Hindlimb muscle (tissue), 1 donor: ENCODE data around the gene ITPR3. TPM values are rescaled to one million over a fixed set of nuclear protein-coding genes. Genes with fewer than 3 reads are reported as not detected.

Experiments
- DNase-seq: peaks from one replicate; pipeline ENCODE4 v3.0.0-alpha.2; 2013
- polyA plus RNA-seq: library from polyadenylated mRNA; unstranded; fragments of 120-200 nt; gene quantifications from one replicate; pipeline ENCODE4 v1.2.1, GENCODE V29; 2013; ENCODE audit not compliant: insufficient read length

Gene ITPR3
- polyA plus RNA-seq, 1 donor, result 8.9 TPM

DNA sequence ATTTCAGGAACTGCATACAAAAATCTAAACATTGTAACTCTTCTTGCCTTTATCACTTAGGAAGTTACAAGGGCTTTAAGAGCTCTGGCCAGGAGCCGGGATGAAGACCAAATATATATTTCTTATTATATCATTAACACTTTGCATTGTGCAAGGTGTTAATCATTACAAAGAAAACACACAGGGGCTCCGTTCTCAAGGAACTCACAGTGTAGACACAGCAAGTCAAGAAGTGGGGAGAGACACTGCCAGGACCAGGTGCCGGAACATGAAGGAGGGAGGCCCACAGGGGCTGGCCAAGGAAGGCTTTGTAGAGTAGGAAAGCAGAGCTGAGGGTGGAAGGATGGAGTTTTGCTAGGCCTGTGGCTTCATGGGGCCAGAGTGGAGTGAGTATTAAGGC, 17.4 kb downstream of the ITPR3 start:
- DNase-seq, result no peak

DNA sequence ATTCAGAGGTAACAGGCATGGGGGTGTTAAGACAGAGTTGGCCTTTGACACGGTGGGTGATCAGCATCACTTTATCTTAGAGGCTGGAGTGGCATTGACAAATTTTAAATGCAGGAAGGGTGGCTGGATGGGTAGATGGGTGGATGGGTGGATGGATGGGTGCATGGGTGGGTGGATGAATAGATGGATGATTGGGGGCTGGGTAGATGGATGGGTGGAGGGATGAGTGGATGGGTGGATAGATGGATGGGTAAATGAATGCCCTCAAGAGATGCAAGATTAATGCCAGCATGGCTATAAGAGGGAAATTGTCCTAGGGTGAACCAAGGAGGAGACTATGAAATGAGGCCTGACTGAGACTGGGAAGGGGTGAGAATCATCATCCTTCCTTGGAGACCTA, 18.4 kb downstream of the ITPR3 start:
- DNase-seq, result no peak

DNA sequence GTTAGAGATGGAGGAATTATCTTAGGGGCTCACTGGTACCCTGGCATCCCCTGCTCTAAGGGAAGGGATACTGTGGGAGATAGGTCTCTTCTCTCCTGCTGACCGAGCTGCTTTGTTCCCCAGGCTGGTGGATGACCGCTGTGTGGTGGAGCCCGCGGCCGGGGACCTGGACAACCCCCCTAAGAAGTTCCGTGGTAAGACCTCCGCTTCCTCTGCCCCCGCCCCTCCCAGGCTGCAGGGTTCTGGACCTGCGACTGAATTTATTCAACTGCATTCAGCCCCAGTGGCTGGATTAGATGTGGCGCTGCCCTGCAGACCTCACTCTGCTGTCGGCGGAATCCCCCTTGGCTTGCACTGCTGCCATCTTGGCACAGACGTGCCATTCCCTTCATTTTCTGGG, 19.2 kb downstream of the ITPR3 start:
- DNase-seq, result no peak

DNA sequence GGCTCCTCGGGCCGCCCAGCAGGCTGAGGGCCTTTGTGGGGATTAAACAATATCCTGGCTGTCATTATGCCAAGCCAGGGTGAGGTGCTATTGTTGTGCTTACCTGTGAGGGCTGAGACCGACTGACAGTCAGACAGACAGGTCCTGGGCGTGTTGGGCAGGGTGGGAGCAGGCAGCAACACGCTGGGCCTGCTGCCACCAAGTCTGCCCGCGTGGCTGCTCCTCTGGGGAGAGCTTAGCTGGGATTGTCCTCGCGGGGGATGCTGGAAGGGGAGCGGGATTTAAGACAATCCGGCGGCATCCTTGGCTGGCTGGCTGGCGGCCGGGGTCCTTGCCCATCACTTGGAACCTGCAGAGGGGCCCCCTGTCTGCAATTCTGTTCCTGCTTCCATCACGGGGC, 20.0 kb downstream of the ITPR3 start:
- DNase-seq, result no peak

DNA sequence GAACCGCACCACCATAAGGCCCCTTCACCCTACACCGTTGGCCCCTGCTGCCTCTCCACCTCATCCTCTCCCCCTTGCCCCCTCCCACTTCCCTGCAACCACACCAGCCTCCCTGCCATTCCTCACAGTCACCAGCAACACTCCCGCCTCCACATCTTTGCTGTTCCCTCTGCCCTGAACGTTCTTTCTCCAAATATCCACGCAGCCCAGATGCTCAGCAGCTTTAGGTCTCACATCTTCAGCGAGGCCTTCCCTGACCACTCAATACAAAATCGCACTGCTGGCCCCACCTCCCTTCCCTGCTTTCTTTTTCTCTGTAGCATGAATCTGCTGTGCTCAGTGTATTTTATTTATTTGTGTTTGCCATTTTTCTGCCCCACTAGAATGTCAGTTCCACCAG, 20.5 kb downstream of the ITPR3 start:
- no peak for DNase-seq

DNA sequence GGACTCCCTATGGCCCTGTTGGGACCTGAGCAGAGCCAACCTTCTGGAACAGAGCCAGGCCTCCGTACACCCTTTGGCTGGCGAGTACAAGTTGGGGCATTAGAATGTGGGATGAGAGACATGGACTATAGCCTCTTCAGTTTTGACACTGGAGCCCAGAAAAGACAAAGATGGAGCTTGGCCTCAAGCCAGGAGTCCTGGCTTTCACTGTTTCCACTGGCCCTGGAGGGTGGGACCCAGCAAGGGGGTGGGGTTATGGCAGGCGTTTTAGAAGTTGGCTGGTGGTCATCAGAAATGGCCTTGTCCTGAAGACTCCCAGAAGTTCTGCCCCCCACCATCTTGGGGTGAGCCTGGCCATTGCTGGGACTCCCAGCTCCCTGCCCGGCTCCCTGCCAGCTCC, 21.8 kb downstream of the ITPR3 start:
- no peak for DNase-seq

DNA sequence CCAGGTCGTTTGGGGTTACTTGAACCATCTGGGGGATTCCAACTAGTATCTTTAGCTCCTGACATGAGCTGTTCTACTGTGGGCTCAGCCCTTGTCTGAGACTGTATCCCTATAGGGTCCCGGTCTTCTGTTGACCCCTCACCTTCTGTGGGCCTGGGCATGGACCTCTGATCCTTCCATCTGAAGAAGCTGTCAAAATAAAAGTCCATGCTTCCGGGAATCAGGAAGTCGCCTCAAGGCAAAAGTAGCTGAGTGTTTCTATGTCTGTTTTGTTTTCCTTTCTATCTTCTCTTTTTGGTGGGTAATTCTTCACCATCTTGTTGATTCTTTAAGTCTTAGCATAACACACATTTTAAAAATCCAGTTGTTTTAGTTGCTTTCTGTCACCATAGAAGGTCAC, 30.3 kb downstream of the ITPR3 start:
- no peak for DNase-seq

DNA sequence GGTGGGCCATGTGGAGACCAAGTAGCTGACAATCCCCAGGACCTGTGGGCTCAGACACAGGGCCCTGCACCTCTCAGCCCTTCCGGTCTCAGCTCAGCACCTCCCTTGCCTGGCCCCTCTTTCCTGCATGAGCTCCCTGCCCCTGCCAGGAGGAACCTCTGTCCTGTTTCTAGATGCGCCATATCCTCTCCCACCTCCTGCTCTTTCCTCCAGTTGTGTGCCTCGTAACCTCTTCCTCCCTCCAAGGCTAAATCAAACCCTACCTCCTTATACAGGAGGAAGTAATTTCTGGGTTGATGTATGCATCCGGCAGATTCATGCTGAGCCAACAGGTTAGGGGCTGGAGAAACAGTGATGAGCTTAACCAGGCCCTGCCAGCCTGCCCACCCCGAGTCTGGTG, 30.9 kb downstream of the ITPR3 start:
- DNase-seq, result no peak

DNA sequence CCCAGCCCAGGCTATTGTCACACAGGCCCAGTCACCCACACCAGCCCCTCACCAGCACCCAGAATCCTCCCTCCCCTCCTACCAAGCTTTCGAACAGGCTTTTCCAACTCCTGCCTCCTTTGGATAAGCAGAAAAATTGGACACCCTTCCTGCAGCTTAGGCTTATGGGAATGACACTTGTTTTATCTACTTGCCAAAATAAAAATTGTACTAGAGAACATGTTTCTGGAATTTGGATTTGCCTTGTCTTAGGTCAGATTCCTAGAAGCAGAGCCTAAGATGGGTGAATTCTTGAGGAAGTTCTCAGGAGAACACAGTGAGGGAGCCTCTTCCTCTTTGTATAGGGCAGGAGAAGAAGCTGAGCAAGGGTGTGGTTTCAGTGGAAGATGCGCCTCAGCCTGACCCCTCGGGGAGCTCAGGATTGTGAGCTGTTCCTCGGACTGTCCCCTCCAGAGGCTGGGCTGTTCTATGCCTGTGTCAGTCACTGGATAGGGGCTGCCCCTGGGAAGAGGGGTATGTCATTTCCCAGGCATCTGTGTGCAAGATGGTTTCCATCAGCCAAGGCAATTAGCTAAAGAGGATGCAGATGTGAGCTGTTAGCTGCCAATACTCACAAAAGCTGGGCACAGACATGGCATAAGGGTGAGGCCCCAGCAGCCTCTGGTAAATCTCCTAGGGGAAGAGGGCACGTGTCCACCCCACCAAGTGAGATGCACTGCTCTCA, 33.9 kb downstream of the ITPR3 start:
- no peak for DNase-seq

DNA sequence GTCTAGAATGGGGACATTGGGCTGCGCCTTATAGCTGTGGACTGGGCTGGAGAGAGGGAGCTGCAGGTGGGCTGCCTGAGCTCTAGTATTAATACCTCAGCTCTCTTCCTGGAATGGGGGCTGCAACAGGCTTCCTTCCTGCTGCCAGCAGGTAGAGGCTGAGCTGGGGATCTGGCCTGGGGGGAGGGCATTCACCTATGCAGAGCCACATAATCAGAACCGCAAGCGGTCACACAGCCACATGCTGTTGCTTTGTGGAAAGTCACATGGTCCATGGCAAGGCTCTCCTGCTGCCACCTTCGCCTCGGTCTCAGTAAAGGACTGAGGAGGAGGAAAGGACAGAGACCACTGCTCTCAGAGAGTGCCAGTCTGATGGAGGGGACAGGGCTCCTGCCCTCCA, 35.7 kb downstream of the ITPR3 start:
- no peak for DNase-seq

DNA sequence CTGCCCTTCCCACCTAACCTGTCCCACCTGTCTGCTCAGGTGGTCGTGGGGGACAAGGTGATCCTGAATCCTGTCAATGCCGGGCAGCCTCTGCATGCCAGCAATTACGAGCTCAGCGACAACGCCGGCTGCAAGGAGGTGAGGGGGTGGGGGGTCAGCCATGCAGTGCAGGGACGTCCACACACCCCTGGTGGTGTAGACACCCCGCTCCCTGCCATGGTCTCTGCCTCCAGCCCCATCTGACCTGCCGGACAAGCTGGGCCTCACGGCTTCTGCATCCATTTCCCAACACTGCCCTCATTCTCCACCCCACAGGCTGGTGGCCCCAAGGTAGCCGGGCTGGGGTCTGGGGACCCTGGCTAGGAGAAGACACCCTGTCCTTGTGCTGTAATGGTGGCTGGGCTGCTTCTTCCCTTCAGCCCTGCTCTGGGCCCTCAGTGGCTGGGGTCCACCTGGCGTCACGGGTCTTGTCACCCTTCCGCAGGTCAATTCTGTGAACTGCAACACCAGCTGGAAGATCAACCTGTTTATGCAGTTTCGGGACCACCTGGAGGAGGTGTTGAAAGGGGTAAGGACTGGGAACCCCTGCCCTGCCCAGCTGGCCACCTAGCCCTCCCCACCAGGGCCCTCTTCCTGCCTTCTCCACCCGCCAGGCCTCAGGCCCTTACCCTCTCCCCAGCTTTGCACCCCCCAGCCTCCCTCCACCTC, 38.0 kb downstream of the ITPR3 start:
- no peak for DNase-seq

DNA sequence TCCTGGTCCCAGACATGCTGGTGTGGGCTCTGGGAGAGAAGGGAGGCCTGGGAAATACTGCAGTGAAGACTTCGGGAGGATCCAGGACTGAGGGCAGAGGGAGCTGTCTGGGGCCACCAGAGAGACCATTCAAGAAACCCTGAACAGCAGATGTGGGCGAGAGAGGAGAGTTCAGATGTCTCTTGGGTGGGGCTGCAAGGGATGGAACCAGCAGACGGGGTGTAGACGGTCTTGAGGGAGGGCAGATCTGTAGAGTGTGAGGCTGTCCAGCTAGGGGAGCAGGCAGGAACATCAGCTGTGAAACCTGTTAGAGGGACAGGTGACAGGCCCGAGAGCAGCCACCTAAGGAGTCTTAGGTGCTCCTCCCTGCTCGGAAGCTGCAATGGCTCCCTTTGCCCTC, 38.9 kb downstream of the ITPR3 start:
- no peak for DNase-seq

DNA sequence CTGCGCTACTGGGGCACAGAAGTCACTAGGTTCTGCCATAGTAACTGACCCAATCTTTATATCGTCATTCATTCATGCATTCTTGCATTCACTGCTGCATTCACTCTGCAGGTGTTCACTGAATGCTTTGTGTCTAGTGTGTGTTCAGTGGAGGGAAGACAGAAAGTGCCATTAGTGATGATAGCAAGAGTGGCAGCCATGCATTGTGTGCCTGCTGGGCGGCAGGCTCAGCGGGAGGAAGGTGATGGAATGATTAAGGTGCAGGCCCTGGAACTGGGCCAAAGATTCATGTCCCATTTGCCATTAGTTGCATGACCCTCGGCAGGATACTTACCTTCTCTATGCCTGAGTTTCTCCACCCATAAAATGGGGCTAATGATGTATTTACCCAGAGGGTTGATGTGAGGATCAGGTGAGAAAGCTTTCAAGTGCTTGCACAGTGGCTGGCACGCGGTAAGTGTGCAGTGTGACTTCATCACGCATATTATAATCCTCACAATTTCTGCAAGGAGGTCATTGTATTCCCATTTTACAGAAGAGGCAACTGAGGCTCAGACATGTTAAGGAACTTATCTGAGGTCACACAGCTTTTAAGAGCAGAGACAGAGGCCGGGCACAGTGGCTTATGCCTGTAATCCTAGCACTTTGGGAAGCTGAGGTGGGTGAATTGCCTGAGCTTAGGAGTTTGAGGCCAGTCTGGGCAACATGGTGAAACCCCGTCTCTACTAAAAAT, 40.1 kb downstream of the ITPR3 start:
- DNase-seq, result no peak

DNA sequence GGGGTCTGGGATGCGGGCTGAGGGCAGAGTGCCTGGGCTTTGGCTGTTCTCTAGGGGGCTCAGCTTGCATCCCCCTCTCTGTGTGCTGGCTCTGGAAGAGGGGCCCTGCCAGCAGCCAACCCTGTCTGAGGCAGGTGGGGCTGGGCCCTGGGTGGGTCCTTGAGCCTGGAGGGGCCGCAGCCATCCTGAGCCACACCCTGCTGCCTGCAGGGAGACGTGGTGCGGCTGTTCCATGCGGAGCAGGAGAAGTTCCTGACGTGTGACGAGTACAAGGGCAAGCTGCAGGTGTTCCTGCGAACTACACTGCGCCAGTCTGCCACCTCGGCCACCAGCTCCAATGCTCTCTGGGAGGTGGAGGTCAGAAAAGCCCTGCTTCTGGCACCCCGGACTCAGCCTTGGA, 41.2 kb downstream of the ITPR3 start:
- DNase-seq, result no peak

DNA sequence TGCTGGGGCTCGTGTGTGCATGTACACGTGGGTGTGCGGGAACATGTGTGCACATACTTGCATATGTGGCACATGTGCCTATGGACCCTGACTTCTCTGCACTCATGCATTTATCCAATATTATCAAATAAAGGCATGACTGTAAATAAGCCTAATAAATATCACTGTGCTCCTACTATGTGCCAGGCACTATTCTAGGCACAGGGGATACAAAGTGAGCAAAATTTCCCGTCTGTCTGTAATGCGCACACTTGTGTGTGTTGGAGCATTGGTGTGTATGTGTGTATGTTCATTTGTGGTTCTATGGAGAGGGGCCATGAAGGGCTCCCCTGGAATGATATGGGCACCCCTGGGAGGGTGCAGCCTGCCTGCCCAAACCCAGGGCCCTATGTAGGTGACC, 41.9 kb downstream of the ITPR3 start:
- no peak for DNase-seq

DNA sequence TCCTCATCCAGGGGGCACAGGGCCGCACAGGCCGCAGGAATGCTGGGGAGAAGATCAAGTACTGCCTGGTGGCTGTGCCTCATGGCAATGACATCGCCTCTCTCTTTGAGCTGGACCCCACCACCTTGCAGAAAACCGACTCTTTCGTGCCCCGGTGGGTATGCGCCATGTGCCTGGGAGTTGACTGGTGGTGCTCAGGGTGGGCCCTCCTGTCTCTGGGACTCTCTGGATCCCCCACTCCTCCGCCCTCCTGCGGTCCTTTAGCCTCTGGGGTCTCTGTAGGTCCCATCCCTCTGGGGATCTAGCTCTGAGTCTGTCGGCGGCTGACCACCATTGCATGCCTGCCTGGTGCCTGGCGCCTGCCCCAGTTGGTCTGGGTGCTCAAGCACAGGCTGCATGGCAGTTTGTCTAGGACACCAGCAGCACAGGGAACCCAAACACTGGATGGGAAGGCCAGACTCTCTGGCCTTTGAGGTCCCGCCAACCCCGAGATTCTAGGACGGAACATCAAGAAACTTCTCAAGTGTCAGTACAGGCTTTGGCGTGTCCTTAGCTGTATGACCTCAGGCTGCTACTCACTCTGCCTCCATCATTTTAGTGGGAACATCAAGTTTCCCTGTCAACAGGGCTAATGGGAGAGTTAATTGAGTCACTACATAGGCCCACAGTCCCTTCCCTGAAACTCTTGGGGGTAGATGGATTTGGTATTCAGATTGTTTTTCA, 42.8 kb downstream of the ITPR3 start:
- DNase-seq, result no peak

DNA sequence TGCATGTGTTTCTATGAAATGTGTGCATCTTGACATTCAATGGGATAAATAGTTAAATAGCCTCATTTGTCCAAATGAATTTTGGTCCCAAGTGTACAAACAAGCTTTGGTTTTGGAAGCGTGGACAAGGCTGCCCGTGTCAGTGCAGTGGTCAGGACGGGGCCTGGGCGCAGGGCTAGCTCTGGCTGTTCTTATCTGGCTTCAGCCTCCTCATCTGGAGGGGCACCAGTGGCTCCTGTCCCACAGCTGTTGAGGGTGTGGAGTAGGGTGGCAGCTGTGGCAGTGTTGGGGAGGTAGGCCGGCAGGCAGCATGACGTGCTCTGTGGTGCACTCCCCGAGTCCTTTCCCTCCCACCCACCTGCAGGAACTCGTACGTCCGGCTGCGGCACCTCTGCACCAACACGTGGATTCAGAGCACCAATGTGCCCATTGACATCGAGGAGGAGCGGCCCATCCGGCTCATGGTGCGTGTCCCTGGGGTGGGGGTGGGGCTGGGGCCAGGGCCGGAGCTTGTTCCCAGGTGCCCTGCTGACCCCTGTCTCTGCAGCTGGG, 43.5 kb downstream of the ITPR3 start:
- no peak for DNase-seq

DNA sequence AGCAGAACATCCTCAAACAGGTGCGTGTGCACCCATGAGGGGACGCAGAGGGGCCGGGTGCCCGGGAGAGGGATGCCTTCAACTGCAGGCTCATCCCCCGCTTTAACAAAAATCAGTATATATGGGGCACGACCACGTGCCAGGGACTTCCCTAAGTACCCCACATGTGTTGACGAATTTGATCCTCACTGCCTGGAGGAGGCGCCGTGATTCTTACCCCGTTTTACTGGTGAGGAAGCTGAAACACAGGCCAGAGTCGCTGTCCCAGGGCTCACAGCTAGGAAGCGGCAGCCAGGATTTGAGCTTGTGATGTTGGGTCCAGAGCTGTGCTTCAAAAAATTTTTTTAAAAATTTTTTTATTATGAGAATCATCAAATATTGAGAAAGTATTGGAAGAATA, 44.8 kb downstream of the ITPR3 start:
- no peak for DNase-seq

DNA sequence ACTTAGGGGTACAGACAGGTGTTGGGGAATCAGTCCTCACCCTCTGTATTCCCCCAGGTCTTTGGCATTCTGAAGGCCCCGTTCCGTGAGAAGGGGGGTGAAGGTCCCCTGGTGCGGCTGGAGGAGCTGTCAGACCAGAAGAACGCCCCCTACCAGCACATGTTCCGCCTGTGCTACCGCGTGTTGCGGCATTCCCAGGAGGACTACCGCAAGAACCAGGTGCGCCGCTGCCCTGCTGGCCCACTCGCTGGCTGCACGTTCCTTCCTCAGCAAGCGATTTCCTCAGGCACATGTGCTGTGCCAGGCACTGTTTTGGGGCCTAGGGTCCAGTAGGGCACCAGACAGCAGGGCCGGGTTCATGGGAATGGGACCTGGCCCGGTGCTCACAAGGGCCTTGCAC, 46.0 kb downstream of the ITPR3 start:
- no peak for DNase-seq

DNA sequence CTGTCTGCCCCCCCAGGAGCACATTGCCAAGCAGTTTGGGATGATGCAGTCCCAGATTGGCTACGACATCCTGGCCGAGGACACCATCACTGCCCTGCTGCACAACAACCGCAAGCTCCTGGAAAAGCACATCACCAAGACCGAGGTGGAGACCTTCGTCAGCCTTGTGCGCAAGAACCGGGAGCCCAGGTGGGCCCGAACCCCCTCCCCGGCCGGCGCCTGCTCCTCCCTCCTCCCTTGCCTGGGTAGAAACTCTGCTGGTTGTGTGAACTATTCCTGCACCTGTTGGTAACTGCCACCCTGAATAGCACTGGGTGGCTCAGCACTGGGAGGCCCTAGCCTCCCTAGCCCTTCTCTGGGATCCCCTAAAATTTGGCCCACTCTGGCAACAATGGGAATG, 46.7 kb downstream of the ITPR3 start:
- DNase-seq, result no peak

DNA sequence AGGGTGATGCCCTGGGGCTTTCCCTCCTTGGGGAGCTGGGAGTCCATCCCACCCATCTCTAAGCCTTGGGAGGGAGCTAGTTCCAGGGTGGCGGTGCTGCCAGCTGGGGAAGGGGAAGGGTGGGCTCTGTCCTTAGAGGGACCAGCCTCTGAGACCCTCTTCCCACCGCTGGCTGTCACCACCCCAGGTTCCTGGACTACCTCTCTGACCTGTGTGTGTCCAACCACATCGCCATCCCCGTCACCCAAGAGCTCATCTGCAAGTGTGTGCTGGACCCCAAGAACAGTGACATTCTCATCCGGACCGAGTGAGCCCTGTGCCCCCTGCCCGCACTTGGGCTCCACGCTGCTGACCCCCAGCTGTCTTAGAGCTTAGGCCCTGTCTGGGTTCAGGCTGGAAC, 47.2 kb downstream of the ITPR3 start:
- DNase-seq, result no peak

DNA sequence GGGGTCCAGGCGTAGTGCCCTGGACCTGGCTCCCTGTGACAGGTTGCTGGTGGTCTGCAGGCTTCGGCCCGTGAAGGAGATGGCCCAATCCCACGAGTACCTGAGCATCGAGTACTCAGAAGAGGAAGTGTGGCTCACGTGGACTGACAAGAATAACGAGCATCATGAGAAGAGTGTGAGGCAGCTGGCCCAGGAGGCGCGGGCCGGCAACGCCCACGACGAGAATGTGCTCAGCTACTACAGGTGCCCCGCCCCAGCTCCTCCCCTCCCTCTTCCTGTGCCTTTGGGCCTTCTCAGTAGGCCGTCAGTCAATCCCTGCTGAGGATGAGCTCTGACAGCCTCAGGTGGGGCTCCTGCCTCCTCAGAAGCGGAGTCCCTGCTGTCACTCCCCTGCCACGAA, 47.8 kb downstream of the ITPR3 start:
- no peak for DNase-seq

DNA sequence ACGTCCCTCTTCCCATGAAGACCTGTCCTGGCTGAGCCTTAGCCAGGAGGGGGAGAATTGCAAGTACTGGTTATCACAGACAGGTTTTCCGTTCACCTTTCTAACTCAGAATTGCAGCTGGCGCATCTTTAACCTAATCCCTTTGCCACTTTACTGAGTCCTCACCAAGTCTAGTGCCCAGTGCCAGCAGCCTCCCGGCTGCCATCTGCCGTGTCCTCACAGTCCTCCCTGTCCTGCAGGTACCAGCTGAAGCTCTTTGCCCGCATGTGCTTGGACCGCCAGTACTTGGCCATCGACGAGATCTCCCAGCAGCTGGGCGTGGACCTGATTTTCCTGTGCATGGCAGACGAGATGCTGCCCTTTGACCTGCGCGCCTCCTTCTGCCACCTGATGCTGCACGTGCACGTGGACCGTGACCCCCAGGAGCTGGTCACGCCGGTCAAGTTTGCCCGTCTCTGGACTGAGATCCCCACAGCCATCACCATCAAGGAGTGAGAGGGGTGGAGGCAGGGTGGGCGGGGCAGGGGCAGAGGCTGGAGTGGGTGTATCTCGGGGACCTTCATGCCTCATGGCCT, 49.1 kb downstream of the ITPR3 start:
- DNase-seq, result no peak
